Placental pericyte (primary cell): ENCODE data around the gene PGM2L1. TPM values are rescaled to one million over a fixed set of nuclear protein-coding genes. Genes with fewer than 3 reads are reported as not detected.

Experiments used
- small RNA-seq: library from RNA; depleted of rRNA; stranded (forward); fragments of <200 nt; gene quantifications from one replicate; pipeline ENCODE3, GENCODE V24; 2012; ENCODE audit warnings: low replicate concordance
- total RNA-seq: library from RNA; depleted of rRNA; stranded (reverse); fragments of >200 nt; gene quantifications from 2 replicates; pipeline ENCODE4 v1.2.3, GENCODE V29; 2012

PGM2L1 gene
- 2.8 and 7.9 TPM in 2 replicates for total RNA-seq

DNA sequence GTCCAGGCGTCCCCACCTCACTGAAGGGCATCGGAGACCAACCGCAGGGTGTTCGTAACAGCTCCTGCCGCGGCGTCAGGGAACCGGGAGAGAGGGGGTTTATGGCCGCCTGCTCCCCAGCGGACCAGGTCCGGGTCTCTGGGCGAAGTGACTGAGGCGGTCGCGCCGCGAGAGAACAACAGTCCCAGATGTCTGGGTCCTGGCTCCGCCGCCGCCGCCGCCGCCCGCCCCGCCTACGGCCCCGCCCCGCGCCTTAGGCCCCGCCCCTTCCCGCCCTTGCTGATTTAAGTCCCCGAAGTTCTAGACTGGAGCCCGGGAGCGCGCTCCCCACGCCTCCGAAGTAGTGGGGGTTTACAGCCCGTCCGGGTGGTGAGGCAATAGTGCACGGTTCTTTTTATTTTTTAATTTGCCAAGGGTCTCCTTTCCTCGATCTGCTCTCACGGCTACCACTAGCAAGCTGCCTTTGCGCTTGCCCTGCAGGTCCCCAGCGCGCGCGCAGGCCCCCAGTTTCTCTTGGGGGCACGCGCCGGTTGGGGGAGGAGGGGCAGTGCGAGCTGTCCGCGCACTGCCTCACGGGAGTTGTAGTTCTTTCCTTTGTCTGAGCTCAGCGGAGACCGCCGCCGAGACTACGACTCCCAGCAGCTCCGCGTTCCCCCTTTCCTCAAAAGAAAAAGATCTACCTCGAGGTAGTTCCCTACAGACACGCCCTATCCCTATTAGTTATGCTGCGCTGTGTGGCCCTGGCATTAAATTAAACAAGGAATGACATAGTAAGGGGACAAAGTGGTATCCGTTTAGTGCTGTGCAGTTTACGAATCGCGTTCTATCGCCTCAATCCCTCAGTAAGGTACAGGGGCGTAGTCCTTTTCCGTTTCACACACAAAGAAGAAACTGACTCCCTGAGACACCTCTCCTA, at the start of gene PGM2L1:
Gene PGM2L1 (minus strand): TSS at position 190 of the 916 bp plus-strand sequence. CDS start 272 bp downstream, outside the sequence.

GRCh38 chr11:74311352-74311926, 86.8 kb downstream of the PGM2L1 start, which contains the start of gene P4HA3:
TSS of gene P4HA3 (minus strand) at chr11:74311640. CDS start at chr11:74311611, 29 bp downstream.

Small RNA genes within 50 kb of the gene (small RNA-seq; reads per million reads assigned to genes)
- gene MIR548AL, result 0.42 reads per million, percentile 13 among the genes with 10 or more reads in this experiment

Other genes with a start within 250 kb of the PGM2L1 start
- gene C2CD3, start 227.4 kb downstream of the PGM2L1 start, total RNA-seq, result 10.3 and 24.8 TPM in 2 replicates
- gene PPME1, start 227.1 kb downstream of the PGM2L1 start, total RNA-seq, result 22.5 and 38.5 TPM in 2 replicates
- gene P4HA3, start 86.8 kb downstream of the PGM2L1 start, total RNA-seq, result 8.8 and 11.3 TPM in 2 replicates
- 1.3 TPM in 1 of 2 replicates, not detected in the other for gene KCNE3, start 69.1 kb upstream of the PGM2L1 start, total RNA-seq
- gene LIPT2, start 95.3 kb upstream of the PGM2L1 start, total RNA-seq, result 2.4 and 5.7 TPM in 2 replicates
- 6.3 and 19.8 TPM in 2 replicates for gene POLD3, start 194.1 kb upstream of the PGM2L1 start, total RNA-seq